WTC11 (cell line): ENCODE results near the gene KIRREL3. TPM values are rescaled to one million over a fixed set of nuclear protein-coding genes. Genes with fewer than 3 reads are reported as not detected.

Experiments
- ATAC-seq: fragments of 200-7000 bp; cut with Tn5 transposase; 2 replicates; pipeline ENCODE4 v1.10.0; 2021; ENCODE audit warnings: mild to moderate bottlenecking, moderate library complexity
- CTCF ChIA-PET: fragments of 300-600 bp; sonication (Branson Sonifier 250); formaldehyde crosslinking; loops from one replicate; lab custom pipeline; 2021; ENCODE audit warnings: antibody characterized with exemption; lab: Charles Lee
- POLR2A ChIA-PET: fragments of 350-600 bp; sonication (Branson Sonifier 250); formaldehyde crosslinking; loops from one replicate; lab custom pipeline; 2021; ENCODE audit warnings: antibody characterized with exemption; lab: Charles Lee
- DNase-seq: peaks from one replicate; pipeline ENCODE4 v3.0.0; 2021; ENCODE audit warnings: low spot score
- H3K27ac Mint-ChIP-seq: 2 replicates; pipeline ENCODE4 v1.8.0; 2021; ENCODE audit warnings: mixed read lengths
- H3K27me3 Mint-ChIP-seq: 2 replicates; pipeline ENCODE4 v1.8.0; 2021; ENCODE audit warnings: low read depth, mild to moderate bottlenecking, moderate library complexity, mixed read lengths
- H3K36me3 Mint-ChIP-seq: 2 replicates; pipeline ENCODE4 v1.8.0; 2021; ENCODE audit warnings: mixed read lengths
- H3K4me1 Mint-ChIP-seq: 2 replicates; pipeline ENCODE4 v1.8.0; 2022; ENCODE audit warnings: mixed read lengths
- H3K4me3 Mint-ChIP-seq: 2 replicates; pipeline ENCODE4 v1.8.0; 2021; ENCODE audit warnings: mild to moderate bottlenecking, moderate library complexity, mixed read lengths
- H3K9me3 Mint-ChIP-seq: 2 replicates; pipeline ENCODE4 v1.8.0; 2021; ENCODE audit warnings: mixed read lengths
- AR ChIP-seq: fragments of 250-450 bp; sonication (Bioruptor Pico); IDR thresholded peaks from 2 replicates; pipeline ENCODE4 v1.9.0; 2021; ENCODE audit warnings: mild to moderate bottlenecking
- ARID4B ChIP-seq: sonication (generic); formaldehyde crosslinking; IDR thresholded peaks from 2 replicates; pipeline ENCODE4 v1.8.0; 2023; ENCODE audit warnings: missing genetic modification reagents, mild to moderate bottlenecking, borderline replicate concordance
- E2F1 ChIP-seq: sonication (generic); formaldehyde crosslinking; IDR thresholded peaks from 2 replicates; pipeline ENCODE4 v1.8.0; 2022; ENCODE audit warnings: mild to moderate bottlenecking, missing genetic modification reagents
- FOXJ3 ChIP-seq: sonication (generic); formaldehyde crosslinking; IDR thresholded peaks from 2 replicates; pipeline ENCODE4 v1.9.0; 2021; ENCODE audit warnings: missing genetic modification reagents, mild to moderate bottlenecking, borderline replicate concordance
- FOXP1 ChIP-seq: sonication (generic); formaldehyde crosslinking; IDR thresholded peaks from 2 replicates; pipeline ENCODE4 v1.8.0; 2022; ENCODE audit warnings: missing genetic modification reagents, mild to moderate bottlenecking, moderate library complexity, borderline replicate concordance
- TEAD1 ChIP-seq: sonication (generic); formaldehyde crosslinking; IDR thresholded peaks from 2 replicates; pipeline ENCODE4 v1.8.0; 2022; ENCODE audit warnings: mild to moderate bottlenecking, missing genetic modification reagents
- USF2 ChIP-seq: sonication (generic); formaldehyde crosslinking; IDR thresholded peaks from 2 replicates; pipeline ENCODE4 v1.8.1; 2023; ENCODE audit warnings: mild to moderate bottlenecking, missing genetic modification reagents, moderate library complexity
- ZMAT4 ChIP-seq: fragments of 250-450 bp; sonication (Bioruptor Pico); IDR thresholded peaks from 2 replicates; pipeline ENCODE4 v1.9.0; 2021; ENCODE audit warnings: mild to moderate bottlenecking
- ZNF232 ChIP-seq: sonication (generic); formaldehyde crosslinking; IDR thresholded peaks from 2 replicates; pipeline ENCODE4 v1.8.0; 2022; ENCODE audit warnings: mild to moderate bottlenecking, missing genetic modification reagents
- total RNA-seq: library from RNA; stranded (reverse); gene quantifications from 3 replicates; pipeline ENCODE4 v1.2.3, GENCODE V29; 2021
- TF ChIP-seq, protein P1 (sequence below): fragments of 250-450 bp; sonication (Bioruptor Pico); IDR thresholded peaks from 2 replicates; pipeline ENCODE4 v1.9.0; 2021; ENCODE audit warnings: moderate library complexity, mild to moderate bottlenecking, inconsistent platforms, borderline replicate concordance

Gene KIRREL3
- total RNA-seq, 1 experiment from 2014 or later, result 0.59 TPM

DNA sequence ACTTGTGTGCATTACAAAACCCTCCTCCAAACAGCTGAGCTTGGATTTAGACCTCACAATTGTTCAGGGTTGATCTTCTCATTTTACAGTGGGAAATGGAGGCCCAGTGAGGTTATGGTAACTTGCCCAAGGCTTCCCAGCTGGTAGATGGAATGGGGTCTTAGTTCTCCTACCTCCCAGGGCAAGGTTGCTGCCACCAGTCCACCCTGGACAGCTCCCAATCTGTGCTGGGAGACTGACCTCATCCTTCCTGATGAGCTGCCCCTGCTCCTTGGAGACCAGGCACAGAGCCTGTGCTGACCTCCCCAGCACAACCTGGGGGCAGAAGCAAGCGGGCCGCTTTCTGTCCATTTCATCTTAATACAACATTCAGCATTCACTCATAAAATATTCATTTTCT lies 454.4 kb downstream of the KIRREL3 start (continued):
- TF ChIP-seq ARID4B (CRISPR knock-in tag), result no peak
- TF ChIP-seq TEAD1, result no peak
- TF ChIP-seq ZMAT4 (CRISPR knock-in tag), result no peak

DNA sequence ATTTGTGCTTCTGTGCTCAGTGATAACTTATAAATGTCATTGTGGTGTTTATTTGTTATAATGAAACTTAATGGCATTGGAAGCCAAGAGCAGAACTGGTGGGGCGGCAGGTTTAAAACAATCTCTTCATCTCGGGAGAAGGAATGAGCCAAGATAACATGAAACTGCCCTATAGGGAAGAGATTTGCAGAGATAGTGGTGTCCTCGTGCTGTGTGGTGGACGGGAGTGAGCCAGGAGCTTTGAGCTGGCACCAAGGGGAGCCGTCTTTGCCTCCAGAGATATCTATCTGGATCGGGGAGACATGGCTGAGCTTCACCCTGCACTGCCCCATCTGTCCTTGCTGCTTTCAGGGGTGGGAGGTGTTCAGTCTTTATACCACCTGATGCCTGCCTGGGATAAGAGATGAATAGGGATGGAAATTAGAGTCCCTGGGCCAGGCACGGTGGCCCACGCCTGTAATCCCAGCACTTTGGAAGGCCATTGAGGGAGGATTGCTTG lies 455.5 kb downstream of the KIRREL3 start:
- no peak overlapping the region for H3K27ac Mint-ChIP-seq
- POLR2A ChIA-PET, result no interaction called here
- TF ChIP-seq FOXP1 (CRISPR knock-in tag) (no peak), FOXJ3 (no peak), E2F1 (CRISPR knock-in tag) (no peak), ZNF232 (CRISPR knock-in tag) (no peak), AR (CRISPR knock-in tag) (no peak), USF2 (CRISPR knock-in tag) (no peak)
- TF ChIP-seq, protein P1, sequence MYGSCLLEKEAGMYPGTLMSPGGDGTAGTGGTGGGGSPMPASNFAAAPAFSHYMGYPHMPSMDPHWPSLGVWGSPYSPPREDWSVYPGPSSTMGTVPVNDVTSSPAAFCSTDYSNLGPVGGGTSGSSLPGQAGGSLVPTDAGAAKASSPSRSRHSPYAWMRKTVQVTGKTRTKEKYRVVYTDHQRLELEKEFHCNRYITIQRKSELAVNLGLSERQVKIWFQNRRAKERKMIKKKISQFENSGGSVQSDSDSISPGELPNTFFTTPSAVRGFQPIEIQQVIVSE (CRISPR knock-in tag), result no peak
- TF ChIP-seq, all 79 proteins: peak for 0
- H3K36me3 Mint-ChIP-seq, result no peaks in the 10 kb centered on the region
- no peak overlapping the region for H3K4me3 Mint-ChIP-seq
- H3K9me3 Mint-ChIP-seq, result no peaks in the 10 kb centered on the region
- peaks cover 51% of the 10 kb centered on the region for H3K4me1 Mint-ChIP-seq
- DNase-seq, result no peak
- no peaks in the 10 kb centered on the region for H3K27me3 Mint-ChIP-seq
- CTCF ChIA-PET, result interaction anchor here (0.7 to 1.7 kb wide), 4 partner anchors 20 to 445 kb away, joined by 4 to 6 read pairs (median 5); no protein-coding TSS in a partner anchor
- no peak for ATAC-seq
